ENCODE measurements around the gene YIPF1. TPM values are rescaled to one million over a fixed set of nuclear protein-coding genes. Genes with fewer than 3 reads are reported as not detected.

The YIPF1 gene
- total and polyA plus RNA-seq, 2 experiments from 2014 or later, result 14.4 to 29.7 TPM

DNA sequence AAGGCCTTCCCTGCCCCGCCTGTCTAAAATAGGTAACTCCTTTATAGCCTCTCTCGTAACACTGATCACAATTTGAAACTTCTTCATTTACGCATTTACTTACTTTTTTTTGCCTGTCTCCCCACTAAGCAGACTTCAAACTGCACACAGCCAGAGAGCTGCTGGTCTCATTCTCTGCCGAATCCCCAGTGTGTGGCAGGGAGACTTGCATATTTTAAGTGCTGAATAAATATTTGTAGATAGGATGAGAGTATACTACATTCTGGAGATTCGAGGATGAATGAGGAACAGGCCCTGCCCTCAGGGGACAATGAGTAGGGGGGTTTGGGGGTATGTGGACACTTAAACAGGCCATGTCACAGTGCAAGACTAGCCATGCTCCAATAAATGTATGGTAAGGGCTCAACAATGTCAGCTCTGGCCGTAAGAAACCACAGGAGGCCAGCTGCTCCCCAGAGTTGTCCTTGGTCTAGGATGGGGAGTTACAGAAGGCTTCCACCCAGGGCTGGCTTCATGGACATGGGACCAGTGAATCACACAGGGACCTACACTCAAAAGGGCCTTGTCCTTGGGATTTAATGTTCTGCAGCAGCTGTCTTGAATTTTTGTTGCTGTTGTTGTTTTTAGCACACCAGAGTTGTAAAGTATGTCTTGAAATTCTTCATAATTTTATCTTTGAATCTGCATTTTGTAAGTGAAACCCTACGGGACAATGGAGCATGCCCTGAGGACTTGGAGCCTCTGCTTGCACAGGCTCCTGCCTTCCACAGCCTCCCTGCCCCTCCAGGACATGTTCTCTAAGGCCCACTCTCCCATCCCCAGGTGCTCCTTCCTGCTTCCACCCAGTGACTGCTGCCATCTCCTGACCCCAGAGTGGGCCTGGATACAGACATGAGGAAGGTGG is 12.9 kb upstream of the YIPF1 start:
- Histone ChIP-seq H3K27ac (no peak overlapping the region), H3K9me3 (ENCODE audit: low read depth) (no peaks in the 10 kb centered on the region), H3K4me1 (ENCODE audit: low read depth) (peaks cover 12% of the 10 kb centered on the region), H3K27me3 (no peaks in the 10 kb centered on the region), H3K4me3 (no peak overlapping the region), H3K36me3 (no peaks in the 10 kb centered on the region)
- no peak for DNase-seq (ENCODE audit: low read depth in 1 of 2, low spot score in 1 of 2)
- TF ChIP-seq, protein P1, sequence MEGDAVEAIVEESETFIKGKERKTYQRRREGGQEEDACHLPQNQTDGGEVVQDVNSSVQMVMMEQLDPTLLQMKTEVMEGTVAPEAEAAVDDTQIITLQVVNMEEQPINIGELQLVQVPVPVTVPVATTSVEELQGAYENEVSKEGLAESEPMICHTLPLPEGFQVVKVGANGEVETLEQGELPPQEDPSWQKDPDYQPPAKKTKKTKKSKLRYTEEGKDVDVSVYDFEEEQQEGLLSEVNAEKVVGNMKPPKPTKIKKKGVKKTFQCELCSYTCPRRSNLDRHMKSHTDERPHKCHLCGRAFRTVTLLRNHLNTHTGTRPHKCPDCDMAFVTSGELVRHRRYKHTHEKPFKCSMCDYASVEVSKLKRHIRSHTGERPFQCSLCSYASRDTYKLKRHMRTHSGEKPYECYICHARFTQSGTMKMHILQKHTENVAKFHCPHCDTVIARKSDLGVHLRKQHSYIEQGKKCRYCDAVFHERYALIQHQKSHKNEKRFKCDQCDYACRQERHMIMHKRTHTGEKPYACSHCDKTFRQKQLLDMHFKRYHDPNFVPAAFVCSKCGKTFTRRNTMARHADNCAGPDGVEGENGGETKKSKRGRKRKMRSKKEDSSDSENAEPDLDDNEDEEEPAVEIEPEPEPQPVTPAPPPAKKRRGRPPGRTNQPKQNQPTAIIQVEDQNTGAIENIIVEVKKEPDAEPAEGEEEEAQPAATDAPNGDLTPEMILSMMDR (IDR thresholded peaks at IDR 0.05; ENCODE audit: low read depth, low read length), result no peak

DNA sequence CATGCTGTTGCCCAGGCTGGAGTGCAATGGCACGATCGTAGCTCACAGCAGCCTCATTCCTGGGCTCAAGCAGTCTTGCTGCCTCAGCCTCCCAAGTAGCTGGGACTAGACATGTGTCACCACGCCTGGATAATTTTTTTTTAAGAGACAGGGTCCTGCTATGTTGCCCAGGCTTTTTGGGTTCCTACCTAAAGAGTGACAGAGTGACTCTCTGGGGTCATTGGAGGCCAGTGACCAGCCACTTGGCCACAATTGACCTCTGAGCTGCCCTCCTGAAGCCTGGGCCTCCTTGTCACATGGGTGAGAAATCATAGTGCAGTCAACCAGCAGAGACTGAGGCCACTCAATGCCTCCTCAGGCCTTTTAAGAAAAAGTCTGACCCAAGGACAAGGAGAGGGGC is 10.1 kb upstream of the YIPF1 start:
- TF ChIP-seq, protein P1 (IDR thresholded peaks at IDR 0.05; ENCODE audit: low read depth, low read length), result no peak
- no peak overlapping the region for H3K27ac ChIP-seq
- H3K4me3 ChIP-seq, result no peak overlapping the region
- H3K4me1 ChIP-seq (ENCODE audit: low read depth), result peaks cover 12% of the 10 kb centered on the region
- H3K36me3 ChIP-seq, result no peaks in the 10 kb centered on the region
- no peaks in the 10 kb centered on the region for H3K9me3 ChIP-seq (ENCODE audit: low read depth)
- no peaks in the 10 kb centered on the region for H3K27me3 ChIP-seq
- no peak for DNase-seq (ENCODE audit: low read depth in 1 of 2, low spot score in 1 of 2)

DNA sequence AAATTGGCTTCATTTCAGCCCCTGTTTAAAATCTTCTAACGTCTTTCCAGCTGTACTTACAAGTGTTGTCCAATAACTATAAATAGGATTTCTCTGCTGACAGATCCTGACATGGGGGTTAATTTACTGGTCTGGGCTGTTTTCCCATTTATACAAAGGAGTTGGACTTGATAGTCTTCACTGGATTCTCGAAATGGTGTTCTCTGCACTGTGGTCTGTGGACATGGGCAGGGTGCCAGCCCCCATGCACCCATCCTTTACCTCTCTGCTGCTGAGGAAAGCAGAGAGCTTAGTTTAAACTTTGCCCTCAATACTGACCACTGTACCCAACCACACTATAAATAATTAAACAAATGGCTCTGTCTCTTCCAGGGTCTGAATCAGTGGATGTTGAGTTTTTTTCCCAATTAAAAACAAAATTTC is 9.6 kb upstream of the YIPF1 start:
- TF ChIP-seq, protein P1 (IDR thresholded peaks at IDR 0.05; ENCODE audit: low read depth, low read length), result no peak
- peaks cover 12% of the 10 kb centered on the region for H3K4me1 ChIP-seq (ENCODE audit: low read depth)
- H3K27ac ChIP-seq, result no peak overlapping the region
- no peaks in the 10 kb centered on the region for H3K27me3 ChIP-seq
- DNase-seq (ENCODE audit: low read depth in 1 of 2, low spot score in 1 of 2), result peak in 1 of 2 donors; percentile 76
- no peak overlapping the region for H3K4me3 ChIP-seq
- no peaks in the 10 kb centered on the region for H3K9me3 ChIP-seq (ENCODE audit: low read depth)
- no peaks in the 10 kb centered on the region for H3K36me3 ChIP-seq

DNA sequence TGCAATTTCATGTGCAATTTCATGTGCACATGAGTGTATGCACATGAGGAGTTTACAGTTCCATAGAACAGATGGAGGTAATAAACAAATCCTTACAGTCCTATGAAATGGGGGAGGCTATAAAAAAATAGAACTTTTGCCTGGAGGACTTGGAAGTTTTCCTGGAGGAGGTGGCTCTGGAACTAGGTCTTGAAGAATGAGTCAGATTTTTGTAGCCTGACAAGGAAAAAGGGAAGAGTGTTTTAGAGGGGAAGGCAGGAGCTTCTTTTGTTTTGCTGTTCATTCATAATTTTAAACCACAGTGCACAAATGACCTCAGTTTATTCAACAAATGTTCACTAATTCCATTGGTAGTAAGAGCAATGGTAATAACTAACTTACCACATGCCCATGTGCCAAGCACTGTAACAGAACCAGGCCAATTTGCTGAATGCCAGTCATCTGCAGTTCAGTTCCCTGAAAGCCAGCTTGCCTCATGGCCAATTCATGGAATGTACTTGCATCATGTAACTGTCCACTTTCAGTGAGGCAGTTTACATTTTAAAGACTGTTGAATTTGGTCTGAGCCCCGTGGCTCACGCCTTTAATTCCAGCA is 7.1 kb upstream of the YIPF1 start:
- Histone ChIP-seq H3K27me3 (no peaks in the 10 kb centered on the region), H3K36me3 (no peaks in the 10 kb centered on the region), H3K4me3 (no peak overlapping the region), H3K27ac (no peak overlapping the region), H3K4me1 (ENCODE audit: low read depth) (peaks cover 12% of the 10 kb centered on the region), H3K9me3 (ENCODE audit: low read depth) (no peaks in the 10 kb centered on the region)
- TF ChIP-seq, protein P1 (IDR thresholded peaks at IDR 0.05; ENCODE audit: low read depth, low read length), result no peak
- peak in 1 of 2 donors; percentile 79 for DNase-seq (ENCODE audit: low read depth in 1 of 2, low spot score in 1 of 2)

DNA sequence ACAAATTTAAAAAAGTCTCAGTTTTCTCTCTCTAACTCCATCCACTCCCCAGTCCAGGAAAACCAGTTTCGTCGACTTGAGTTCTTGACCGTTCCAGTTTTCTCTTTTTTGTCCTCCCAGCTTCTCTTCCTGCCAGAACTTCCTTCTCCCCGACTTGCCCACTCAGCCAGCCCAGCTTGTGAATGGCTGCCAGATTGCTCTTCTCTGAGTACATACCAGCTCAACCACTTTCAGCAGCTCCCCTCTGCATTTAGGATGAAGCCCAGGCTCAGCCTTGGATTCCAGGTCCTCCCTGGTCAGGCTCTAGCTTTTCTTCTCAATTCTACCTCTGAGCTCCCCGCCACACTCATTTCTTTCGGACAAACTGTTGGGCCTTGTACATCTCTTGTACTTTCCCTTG is 5.8 kb upstream of the YIPF1 start:
- TF ChIP-seq, protein P1 (IDR thresholded peaks at IDR 0.05; ENCODE audit: low read depth, low read length), result no peak

More for the DNA sequence above, 5.8 kb upstream of the YIPF1 start:
- Histone ChIP-seq H3K4me1 (ENCODE audit: low read depth) (peaks cover 12% of the 10 kb centered on the region), H3K9me3 (ENCODE audit: low read depth) (no peaks in the 10 kb centered on the region), H3K27ac (no peak overlapping the region), H3K36me3 (no peaks in the 10 kb centered on the region), H3K4me3 (no peak overlapping the region), H3K27me3 (no peaks in the 10 kb centered on the region)
- DNase-seq (ENCODE audit: low read depth in 1 of 2, low spot score in 1 of 2), result no peak
